Endothelial cell of umbilical vein (primary cell): ENCODE results near the gene FSIP1. TPM values are rescaled to one million over a fixed set of nuclear protein-coding genes. Genes with fewer than 3 reads are reported as not detected.

Experiments used
- BruUV-seq: library from RNA; stranded (reverse); fragments of 400-500 nt; replicated peaks from 2 replicates; lab custom pipeline; 2021; lab: Mats Ljungman, UMichigan
- CTCF ChIA-PET: fragments of 300-600, 350-600 bp; sonication (Branson Sonifier 250); formaldehyde crosslinking; loops from one replicate; lab custom pipeline; 2021; ENCODE audit warnings: antibody characterized with exemption, inconsistent platforms; lab: Charles Lee
- POLR2A ChIA-PET: fragments of 300-600, 350-600 bp; sonication (Branson Sonifier 250); formaldehyde crosslinking; loops from one replicate; lab custom pipeline; 2021; ENCODE audit warnings: antibody characterized with exemption, inconsistent platforms; lab: Charles Lee
- DNase-seq: peaks from one replicate; pipeline ENCODE4 v3.0.0-alpha.2; 2011; ENCODE audit warnings: low read depth, low spot score
- FAIRE-seq: peaks from 2 replicates; lab custom pipeline; 2011; peaks lifted over from hg19 to GRCh38; lab: Jason Lieb, UNC
- H2AFZ ChIP-seq: 2 replicates; pipeline ENCODE4 v1.6.0; 2012; ENCODE audit warnings: low read depth, low read length, control low read depth, inconsistent platforms
- H3K27ac ChIP-seq: 2 replicates; pipeline ENCODE4 v1.5.1; 2011; ENCODE audit warnings: low read depth, mild to moderate bottlenecking, control low read depth, low read length, moderate library complexity; ENCODE audit not compliant: insufficient read depth
- H3K27me3 ChIP-seq, 2 experiments: 2 replicates each; pipeline versions ENCODE4 v1.6.0 to v1.6.1; 2011; ENCODE audit warnings: low read length in 2 of 2, mixed read lengths in 1 of 2; ENCODE audit not compliant: control insufficient read depth in 2 of 2, insufficient read depth in 2 of 2
- H3K36me3 ChIP-seq, 2 experiments: 2 replicates in 1 of 2; 3 replicates in 1 of 2; pipeline ENCODE4 v1.5.1; 2011; ENCODE audit warnings: low read length in 2 of 2, mild to moderate bottlenecking in 1 of 2, moderate library complexity in 1 of 2; ENCODE audit not compliant: control insufficient read depth in 2 of 2, insufficient read depth in 2 of 2; ENCODE audit errors: extremely low read depth in 1 of 2
- H3K4me1 ChIP-seq: 3 replicates; pipeline ENCODE4 v1.5.1; 2011; ENCODE audit warnings: mild to moderate bottlenecking, low read length; ENCODE audit not compliant: control insufficient read depth, insufficient read depth; ENCODE audit errors: extremely low read depth
- H3K4me2 ChIP-seq: 2 replicates; pipeline ENCODE4 v1.6.1; 2011; ENCODE audit warnings: low read length, control low read depth, mixed read lengths; ENCODE audit not compliant: insufficient read depth
- H3K4me3 ChIP-seq, 3 experiments: fragments of 200-600 bp in 1 of 3; sonication (generic), shearing (Covaris generic) in 1 of 3; replicated peaks in 1 of 3; 2 replicates each; pipeline ENCODE4 v1.5.1; 2011 to 2016; ENCODE audit warnings: control low read depth in 3 of 3, low read length in 3 of 3, mild to moderate bottlenecking in 2 of 3, inconsistent platforms in 1 of 3, low read depth in 1 of 3, moderate library complexity in 1 of 3; ENCODE audit not compliant: insufficient read depth in 1 of 3
- H3K79me2 ChIP-seq: 2 replicates; pipeline ENCODE4 v1.6.0; 2012; ENCODE audit warnings: low read length, inconsistent platforms; ENCODE audit not compliant: control insufficient read depth, insufficient read depth
- H3K9ac ChIP-seq: replicated peaks from 2 replicates; pipeline ENCODE3; 2011; ENCODE audit warnings: low read length, control low read depth; ENCODE audit not compliant: insufficient read depth; ENCODE audit errors: extremely low read depth
- H3K9me1 ChIP-seq: replicated peaks from 3 replicates; pipeline ENCODE4 v1.6.0; 2011; ENCODE audit warnings: mild to moderate bottlenecking, low read length; ENCODE audit not compliant: control insufficient read depth, insufficient read depth; ENCODE audit errors: extremely low read depth
- H3K9me3 ChIP-seq: replicated peaks from 2 replicates; pipeline ENCODE4 v1.5.1; 2012; ENCODE audit warnings: low read length, inconsistent platforms; ENCODE audit not compliant: control insufficient read depth, insufficient read depth
- H4K20me1 ChIP-seq: replicated peaks from 2 replicates; pipeline ENCODE3; 2011; ENCODE audit warnings: mild to moderate bottlenecking, low read length; ENCODE audit not compliant: control insufficient read depth, insufficient read depth; ENCODE audit errors: extremely low read depth
- EZH2 ChIP-seq: IDR thresholded peaks from 2 replicates; pipeline ENCODE4 v1.6.1; 2012; ENCODE audit warnings: borderline replicate concordance, low read depth, mild to moderate bottlenecking, moderate library complexity, low read length, inconsistent platforms; ENCODE audit not compliant: severe bottlenecking
- FOS ChIP-seq: IDR thresholded peaks from 2 replicates; pipeline ENCODE4 v1.6.1; 2011; ENCODE audit warnings: mild to moderate bottlenecking, low read length, moderate library complexity, borderline replicate concordance; ENCODE audit not compliant: insufficient read depth
- GATA2 ChIP-seq: IDR thresholded peaks from 2 replicates; pipeline ENCODE4 v1.7.0; 2011; ENCODE audit warnings: low read depth, mild to moderate bottlenecking, moderate library complexity, mixed read lengths, low read length; ENCODE audit not compliant: insufficient read length, insufficient read depth
- JUN ChIP-seq: IDR thresholded peaks from 2 replicates; pipeline ENCODE4 v1.6.1; 2011; ENCODE audit warnings: borderline replicate concordance, low read depth; ENCODE audit not compliant: insufficient read length, insufficient read depth
- MAX ChIP-seq: IDR thresholded peaks from 2 replicates; pipeline ENCODE4 v1.6.1; 2011; ENCODE audit not compliant: insufficient read depth, insufficient read length
- MYC ChIP-seq: IDR thresholded peaks from one replicate; pipeline ENCODE4 v1.6.1; 2011; ENCODE audit warnings: mild to moderate bottlenecking, low read depth, low read length
- POLR2A ChIP-seq: IDR thresholded peaks from 2 replicates; pipeline ENCODE4 v1.6.1; 2012; ENCODE audit warnings: low read depth, mild to moderate bottlenecking, control low read depth, low read length
- POLR2AphosphoS5 ChIP-seq: IDR thresholded peaks from 2 replicates; pipeline ENCODE4 v1.6.1; 2012; ENCODE audit warnings: low read depth, mild to moderate bottlenecking, control low read depth, low read length, moderate library complexity; ENCODE audit not compliant: insufficient read depth
- dilution Hi-C: fragments of 300-500 bp; cut with MboI; formaldehyde crosslinking; loops from one replicate; pipeline ENCODE4 v1.15.0; 2019; ENCODE audit warnings: low sequenced_read_pairs; ENCODE audit not compliant: extremely low pct_ligation_motif_present
- intact Hi-C: fragments of 100-400 bp; cut with micrococcal nuclease; formaldehyde crosslinking; loops from one replicate; pipeline ENCODE4 v1.10.0; 2022
- polyA plus RNA-seq, 4 experiments: library from polyadenylated mRNA; depleted of rRNA in 3 of 4; stranded (reverse) in 3 of 4; unstranded in 1 of 4; fragments of >200 nt; gene quantifications; 2 replicates each; pipeline versions ENCODE4 v1.2.1 to v1.2.3, GENCODE V29; 2011 to 2012; ENCODE audit warnings: missing spikeins in 1 of 4
- total RNA-seq: library from RNA; stranded (reverse); gene quantifications from 2 replicates; pipeline ENCODE4 v1.2.3, GENCODE V29; 2021

The FSIP1 gene
- total and polyA plus RNA-seq, 2 donors (not counting 3 experiments of a cell fraction or from before 2014, with no cell fraction given): 0.23 to 1.1 TPM

GRCh38 chr15:39555885-39556284 is 226.8 kb downstream of the FSIP1 start:
- H3K4me3 ChIP-seq: no peak overlapping the region
- POLR2A ChIA-PET: interaction anchor here (0.7 kb wide), 1 partner anchor 31 kb away, joined by 3 read pairs; no protein-coding TSS in a partner anchor
- H3K4me1 ChIP-seq: no peaks in the 10 kb centered on the region
- no peaks in the 10 kb centered on the region for H3K27me3 ChIP-seq
- dilution Hi-C loops (no loop called here), intact Hi-C loops (no loop called here)
- no peaks in the 10 kb centered on the region for H3K36me3 ChIP-seq
- no peaks in the 10 kb centered on the region for H3K79me2 ChIP-seq
- H2AFZ ChIP-seq: no peak overlapping the region
- H3K9me1 ChIP-seq: no peaks in the 10 kb centered on the region
- no peak for TF ChIP-seq MAX
- TF ChIP-seq POLR2AphosphoS5: no peak
- no peak for TF ChIP-seq GATA2
- no peak for TF ChIP-seq MYC
- no peak for TF ChIP-seq FOS
- no peak for TF ChIP-seq EZH2
- no peak for TF ChIP-seq JUN
- no peak for TF ChIP-seq POLR2A
- H3K9ac ChIP-seq: no peak overlapping the region
- DNase-seq (no peak), FAIRE-seq (no peak)
- CTCF ChIA-PET: no interaction called here
- H3K9me3 ChIP-seq: no peaks in the 10 kb centered on the region
- no peak overlapping the region for H3K4me2 ChIP-seq
- no peak overlapping the region for H3K27ac ChIP-seq
- no TSS peak for BruUV-seq
- no peaks in the 10 kb centered on the region for H4K20me1 ChIP-seq
